GM12864 (cell line): ENCODE results near the gene ROR1.

ENCODE experiments used
- DNase-seq: peaks from one replicate; pipeline ENCODE4 v3.0.0-alpha.2; 2011; ENCODE audit warnings: low read depth
- H3K4me3 ChIP-seq: 2 replicates; pipeline ENCODE4 v1.5.1; 2011; ENCODE audit warnings: mild to moderate bottlenecking, low read depth, low read length, control low read depth
- TF ChIP-seq, protein P1 (sequence below): IDR thresholded peaks from 2 replicates; pipeline ENCODE4 v1.5.1; 2011; ENCODE audit warnings: low read depth, mild to moderate bottlenecking, moderate library complexity, low read length, control low read depth, inconsistent platforms; ENCODE audit errors: missing control alignments

Gene ROR1

DNA sequence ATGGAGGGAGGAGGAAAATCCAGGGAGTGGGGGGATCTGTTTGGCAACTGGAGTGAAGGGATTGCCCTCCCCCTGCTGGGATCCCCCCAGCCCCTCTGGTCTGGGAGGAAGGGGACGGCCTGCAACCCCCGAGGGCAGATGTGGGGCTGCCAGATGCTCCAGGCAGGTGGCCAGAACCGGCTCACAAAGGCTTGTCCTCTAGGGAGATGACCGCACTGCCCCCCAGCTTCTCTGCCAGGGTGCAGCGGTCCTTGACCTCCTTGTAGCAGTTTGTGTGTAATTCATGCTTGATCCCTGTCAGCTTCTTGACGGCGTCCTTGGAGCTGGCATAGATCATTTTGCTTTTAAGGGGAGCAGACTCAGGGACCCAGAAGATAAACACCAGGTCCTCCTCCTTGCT lies 69.2 kb downstream of the ROR1 start:
- DNase-seq: no peak
- TF ChIP-seq, protein P1, sequence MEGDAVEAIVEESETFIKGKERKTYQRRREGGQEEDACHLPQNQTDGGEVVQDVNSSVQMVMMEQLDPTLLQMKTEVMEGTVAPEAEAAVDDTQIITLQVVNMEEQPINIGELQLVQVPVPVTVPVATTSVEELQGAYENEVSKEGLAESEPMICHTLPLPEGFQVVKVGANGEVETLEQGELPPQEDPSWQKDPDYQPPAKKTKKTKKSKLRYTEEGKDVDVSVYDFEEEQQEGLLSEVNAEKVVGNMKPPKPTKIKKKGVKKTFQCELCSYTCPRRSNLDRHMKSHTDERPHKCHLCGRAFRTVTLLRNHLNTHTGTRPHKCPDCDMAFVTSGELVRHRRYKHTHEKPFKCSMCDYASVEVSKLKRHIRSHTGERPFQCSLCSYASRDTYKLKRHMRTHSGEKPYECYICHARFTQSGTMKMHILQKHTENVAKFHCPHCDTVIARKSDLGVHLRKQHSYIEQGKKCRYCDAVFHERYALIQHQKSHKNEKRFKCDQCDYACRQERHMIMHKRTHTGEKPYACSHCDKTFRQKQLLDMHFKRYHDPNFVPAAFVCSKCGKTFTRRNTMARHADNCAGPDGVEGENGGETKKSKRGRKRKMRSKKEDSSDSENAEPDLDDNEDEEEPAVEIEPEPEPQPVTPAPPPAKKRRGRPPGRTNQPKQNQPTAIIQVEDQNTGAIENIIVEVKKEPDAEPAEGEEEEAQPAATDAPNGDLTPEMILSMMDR: no peak
- H3K4me3 ChIP-seq: no peak overlapping the region

GRCh38 chr1:63843884-63844283 lies 70.1 kb downstream of the ROR1 start:
- no peak overlapping the region for H3K4me3 ChIP-seq
- DNase-seq: no peak
- TF ChIP-seq, protein P1: no peak

GRCh38 chr1:63845346-63845745 lies 71.5 kb downstream of the ROR1 start:
- TF ChIP-seq, protein P1: no peak
- no peak for DNase-seq
- H3K4me3 ChIP-seq: no peak overlapping the region

DNA sequence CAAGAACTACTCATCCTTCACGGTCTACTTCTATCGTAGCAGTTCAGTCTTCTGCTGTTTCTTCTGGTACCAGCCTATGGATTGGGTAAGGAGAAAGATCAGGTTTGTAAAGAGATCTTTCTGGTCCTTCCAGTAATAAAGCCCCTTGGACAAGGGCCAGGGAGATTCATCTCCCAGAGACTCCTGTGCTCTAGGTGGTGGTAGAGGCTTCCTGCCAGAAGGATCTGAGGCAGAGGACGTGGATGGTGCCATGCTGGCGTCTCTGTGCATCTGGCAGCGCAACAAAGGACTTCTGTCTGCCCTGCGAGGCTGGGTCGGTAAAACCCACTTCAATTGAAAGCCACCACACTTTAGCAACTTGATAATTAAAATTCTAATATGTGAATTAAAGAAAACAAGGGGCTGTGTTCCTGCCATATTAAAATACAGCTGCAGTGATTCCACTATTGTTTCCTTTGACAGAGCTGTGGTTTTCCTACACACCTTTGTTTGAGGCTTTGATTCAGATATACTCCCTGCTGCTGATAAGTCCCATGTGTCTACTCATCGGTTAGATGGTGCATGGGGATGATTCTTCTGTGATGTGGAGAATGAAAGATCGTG lies 73.6 kb downstream of the ROR1 start:
- H3K4me3 ChIP-seq: no peak overlapping the region
- DNase-seq: no peak

DNA sequence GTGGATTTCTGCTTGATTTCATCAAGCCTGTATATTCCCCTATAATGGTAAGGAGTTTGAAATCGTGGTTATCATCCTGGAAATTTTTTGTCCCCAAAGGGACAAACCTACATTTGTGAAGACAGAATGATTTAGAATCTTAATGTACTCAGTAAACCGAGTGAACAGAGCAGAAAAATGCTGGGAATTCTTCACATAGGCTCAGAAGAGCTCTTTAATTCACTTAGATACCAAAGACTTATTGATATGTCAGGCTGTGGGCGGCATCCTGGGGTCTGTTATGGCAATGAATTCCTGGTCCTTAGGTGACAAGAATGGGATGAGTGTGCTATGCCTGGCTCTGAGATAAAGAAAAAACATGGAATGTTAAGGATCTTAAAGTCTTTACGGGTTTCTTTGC lies 74.9 kb downstream of the ROR1 start:
- no peak overlapping the region for H3K4me3 ChIP-seq
- DNase-seq: no peak
- TF ChIP-seq, protein P1: no peak

More for the DNA sequence above, 73.6 kb downstream of the ROR1 start:
- TF ChIP-seq, protein P1: no peak

- DNase-seq: no peak
These were observed 75.3 kb downstream of the ROR1 start for GRCh38 chr1:63849149-63849548.

More at GRCh38 chr1:63849149-63849548, 75.3 kb downstream of the ROR1 start:
- H3K4me3 ChIP-seq: no peak overlapping the region
- TF ChIP-seq, protein P1: no peak
